Endothelial cell of umbilical vein (primary cell): Measurements from ENCODE around the gene NCK1. TPM values are rescaled to one million over a fixed set of nuclear protein-coding genes. Genes with fewer than 3 reads are reported as not detected.

Source experiments
- BruUV-seq: library from RNA; stranded (reverse); fragments of 400-500 nt; replicated peaks from 2 replicates; lab custom pipeline; 2021; lab: Mats Ljungman, UMichigan
- CTCF ChIA-PET: fragments of 300-600, 350-600 bp; sonication (Branson Sonifier 250); formaldehyde crosslinking; loops from one replicate; lab custom pipeline; 2021; ENCODE audit warnings: antibody characterized with exemption, inconsistent platforms; lab: Charles Lee
- POLR2A ChIA-PET: fragments of 300-600, 350-600 bp; sonication (Branson Sonifier 250); formaldehyde crosslinking; loops from one replicate; lab custom pipeline; 2021; ENCODE audit warnings: antibody characterized with exemption, inconsistent platforms; lab: Charles Lee
- DNase-seq: peaks from one replicate; pipeline ENCODE4 v3.0.0-alpha.2; 2011; ENCODE audit warnings: low read depth, low spot score
- FAIRE-seq: peaks from 2 replicates; lab custom pipeline; 2011; peaks lifted over from hg19 to GRCh38; lab: Jason Lieb, UNC
- H2AFZ ChIP-seq: 2 replicates; pipeline ENCODE4 v1.6.0; 2012; ENCODE audit warnings: low read depth, low read length, control low read depth, inconsistent platforms
- H3K27ac ChIP-seq: 2 replicates; pipeline ENCODE4 v1.5.1; 2011; ENCODE audit warnings: low read depth, mild to moderate bottlenecking, control low read depth, low read length, moderate library complexity; ENCODE audit not compliant: insufficient read depth
- H3K27me3 ChIP-seq, 2 experiments: 2 replicates each; pipeline versions ENCODE4 v1.6.0 to v1.6.1; 2011; ENCODE audit warnings: low read length in 2 of 2, mixed read lengths in 1 of 2; ENCODE audit not compliant: control insufficient read depth in 2 of 2, insufficient read depth in 2 of 2
- H3K36me3 ChIP-seq, 2 experiments: 2 replicates in 1 of 2; 3 replicates in 1 of 2; pipeline ENCODE4 v1.5.1; 2011; ENCODE audit warnings: low read length in 2 of 2, mild to moderate bottlenecking in 1 of 2, moderate library complexity in 1 of 2; ENCODE audit not compliant: control insufficient read depth in 2 of 2, insufficient read depth in 2 of 2; ENCODE audit errors: extremely low read depth in 1 of 2
- H3K4me1 ChIP-seq: 3 replicates; pipeline ENCODE4 v1.5.1; 2011; ENCODE audit warnings: mild to moderate bottlenecking, low read length; ENCODE audit not compliant: control insufficient read depth, insufficient read depth; ENCODE audit errors: extremely low read depth
- H3K4me2 ChIP-seq: 2 replicates; pipeline ENCODE4 v1.6.1; 2011; ENCODE audit warnings: low read length, control low read depth, mixed read lengths; ENCODE audit not compliant: insufficient read depth
- H3K4me3 ChIP-seq, 3 experiments: fragments of 200-600 bp in 1 of 3; sonication (generic), shearing (Covaris generic) in 1 of 3; replicated peaks in 1 of 3; 2 replicates each; pipeline ENCODE4 v1.5.1; 2011 to 2016; ENCODE audit warnings: control low read depth in 3 of 3, low read length in 3 of 3, mild to moderate bottlenecking in 2 of 3, inconsistent platforms in 1 of 3, low read depth in 1 of 3, moderate library complexity in 1 of 3; ENCODE audit not compliant: insufficient read depth in 1 of 3
- H3K79me2 ChIP-seq: 2 replicates; pipeline ENCODE4 v1.6.0; 2012; ENCODE audit warnings: low read length, inconsistent platforms; ENCODE audit not compliant: control insufficient read depth, insufficient read depth
- H3K9ac ChIP-seq: replicated peaks from 2 replicates; pipeline ENCODE3; 2011; ENCODE audit warnings: low read length, control low read depth; ENCODE audit not compliant: insufficient read depth; ENCODE audit errors: extremely low read depth
- H3K9me1 ChIP-seq: replicated peaks from 3 replicates; pipeline ENCODE4 v1.6.0; 2011; ENCODE audit warnings: mild to moderate bottlenecking, low read length; ENCODE audit not compliant: control insufficient read depth, insufficient read depth; ENCODE audit errors: extremely low read depth
- H3K9me3 ChIP-seq: replicated peaks from 2 replicates; pipeline ENCODE4 v1.5.1; 2012; ENCODE audit warnings: low read length, inconsistent platforms; ENCODE audit not compliant: control insufficient read depth, insufficient read depth
- H4K20me1 ChIP-seq: replicated peaks from 2 replicates; pipeline ENCODE3; 2011; ENCODE audit warnings: mild to moderate bottlenecking, low read length; ENCODE audit not compliant: control insufficient read depth, insufficient read depth; ENCODE audit errors: extremely low read depth
- FOS ChIP-seq: IDR thresholded peaks from 2 replicates; pipeline ENCODE4 v1.6.1; 2011; ENCODE audit warnings: mild to moderate bottlenecking, low read length, moderate library complexity, borderline replicate concordance; ENCODE audit not compliant: insufficient read depth
- JUN ChIP-seq: IDR thresholded peaks from 2 replicates; pipeline ENCODE4 v1.6.1; 2011; ENCODE audit warnings: borderline replicate concordance, low read depth; ENCODE audit not compliant: insufficient read length, insufficient read depth
- MYC ChIP-seq: IDR thresholded peaks from one replicate; pipeline ENCODE4 v1.6.1; 2011; ENCODE audit warnings: mild to moderate bottlenecking, low read depth, low read length
- POLR2A ChIP-seq: IDR thresholded peaks from 2 replicates; pipeline ENCODE4 v1.6.1; 2012; ENCODE audit warnings: low read depth, mild to moderate bottlenecking, control low read depth, low read length
- POLR2AphosphoS5 ChIP-seq: IDR thresholded peaks from 2 replicates; pipeline ENCODE4 v1.6.1; 2012; ENCODE audit warnings: low read depth, mild to moderate bottlenecking, control low read depth, low read length, moderate library complexity; ENCODE audit not compliant: insufficient read depth
- dilution Hi-C: fragments of 300-500 bp; cut with MboI; formaldehyde crosslinking; loops from one replicate; pipeline ENCODE4 v1.15.0; 2019; ENCODE audit warnings: low sequenced_read_pairs; ENCODE audit not compliant: extremely low pct_ligation_motif_present
- intact Hi-C: fragments of 100-400 bp; cut with micrococcal nuclease; formaldehyde crosslinking; loops from one replicate; pipeline ENCODE4 v1.10.0; 2022
- polyA plus RNA-seq, 4 experiments: library from polyadenylated mRNA; depleted of rRNA in 3 of 4; stranded (reverse) in 3 of 4; unstranded in 1 of 4; fragments of >200 nt; gene quantifications; 2 replicates each; pipeline versions ENCODE4 v1.2.1 to v1.2.3, GENCODE V29; 2011 to 2012; ENCODE audit warnings: missing spikeins in 1 of 4
- total RNA-seq: library from RNA; stranded (reverse); gene quantifications from 2 replicates; pipeline ENCODE4 v1.2.3, GENCODE V29; 2021
- TF ChIP-seq, protein P1 (sequence below), 2 donors: IDR thresholded peaks; 1 replicate in 1 of 2; 2 replicates in 1 of 2; pipeline ENCODE4 v1.5.1; 2011; ENCODE audit warnings: low read length in 2 of 2, mild to moderate bottlenecking in 2 of 2, moderate library complexity in 2 of 2, control low read depth in 1 of 2, inconsistent platforms in 1 of 2, low read depth in 1 of 2; ENCODE audit not compliant: insufficient read depth in 1 of 2; ENCODE audit errors: extremely low read depth in 1 of 2

Gene NCK1
- total and polyA plus RNA-seq, 2 donors (not counting 3 experiments of a cell fraction or from before 2014, with no cell fraction given), result 19.3 to 52.2 TPM

DNA sequence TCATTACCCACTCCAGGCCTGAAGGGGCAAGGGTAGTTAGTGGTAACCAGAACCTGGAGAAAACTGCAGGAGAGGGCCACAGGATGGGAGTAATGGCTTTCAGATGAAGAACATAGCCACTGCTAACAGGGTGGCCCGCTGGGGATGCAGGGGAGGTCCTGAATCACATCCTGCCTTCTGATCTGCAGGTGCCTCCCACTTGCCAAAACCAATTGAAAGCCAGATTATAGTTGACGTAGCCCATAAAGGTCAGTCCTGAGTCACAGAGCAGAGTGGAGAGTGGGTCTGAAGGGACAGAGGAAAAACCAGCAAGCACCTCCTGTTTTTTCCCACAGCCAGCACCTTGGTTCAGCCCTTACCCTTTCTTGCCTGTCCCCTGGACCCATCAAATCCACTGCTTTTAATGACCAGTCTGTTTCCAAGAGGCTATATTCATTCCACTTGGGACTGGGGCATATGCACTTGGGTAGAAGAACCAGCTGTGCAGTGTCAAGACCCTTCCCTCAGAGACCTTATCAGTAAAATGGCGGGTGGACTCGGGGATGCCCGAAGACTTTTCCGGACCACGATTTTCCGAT lies 43.7 kb upstream of the NCK1 start:
- Histone ChIP-seq H3K27me3 (no peaks in the 10 kb centered on the region), H2AFZ (peak overlapping the region; percentile 59), H3K27ac (peak overlapping the region; percentile 97), H3K9me3 (no peaks in the 10 kb centered on the region), H3K4me1 (peaks cover 16% of the 10 kb centered on the region), H3K79me2 (peaks cover 36% of the 10 kb centered on the region), H3K9ac (peak overlapping the region; percentile 90), H4K20me1 (no peaks in the 10 kb centered on the region), H3K36me3 (no peaks in the 10 kb centered on the region), H3K4me3 (peak overlapping the region; percentile 31 to 78 (median 77)), H3K9me1 (no peaks in the 10 kb centered on the region), H3K4me2 (peak overlapping the region; percentile 92)
- TSS peak; percentile 59 for BruUV-seq
- TF ChIP-seq MYC (no peak), POLR2AphosphoS5 (peak; percentile 58), JUN (peak; percentile 66), FOS (peak; percentile 66), POLR2A (peak; percentile 77)
- TF ChIP-seq, protein P1, sequence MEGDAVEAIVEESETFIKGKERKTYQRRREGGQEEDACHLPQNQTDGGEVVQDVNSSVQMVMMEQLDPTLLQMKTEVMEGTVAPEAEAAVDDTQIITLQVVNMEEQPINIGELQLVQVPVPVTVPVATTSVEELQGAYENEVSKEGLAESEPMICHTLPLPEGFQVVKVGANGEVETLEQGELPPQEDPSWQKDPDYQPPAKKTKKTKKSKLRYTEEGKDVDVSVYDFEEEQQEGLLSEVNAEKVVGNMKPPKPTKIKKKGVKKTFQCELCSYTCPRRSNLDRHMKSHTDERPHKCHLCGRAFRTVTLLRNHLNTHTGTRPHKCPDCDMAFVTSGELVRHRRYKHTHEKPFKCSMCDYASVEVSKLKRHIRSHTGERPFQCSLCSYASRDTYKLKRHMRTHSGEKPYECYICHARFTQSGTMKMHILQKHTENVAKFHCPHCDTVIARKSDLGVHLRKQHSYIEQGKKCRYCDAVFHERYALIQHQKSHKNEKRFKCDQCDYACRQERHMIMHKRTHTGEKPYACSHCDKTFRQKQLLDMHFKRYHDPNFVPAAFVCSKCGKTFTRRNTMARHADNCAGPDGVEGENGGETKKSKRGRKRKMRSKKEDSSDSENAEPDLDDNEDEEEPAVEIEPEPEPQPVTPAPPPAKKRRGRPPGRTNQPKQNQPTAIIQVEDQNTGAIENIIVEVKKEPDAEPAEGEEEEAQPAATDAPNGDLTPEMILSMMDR (IDR thresholded peaks at IDR 0.05; ENCODE audit: extremely low read depth in 1 of 2, insufficient read depth in 1 of 2, low read depth in 1 of 2, low read length in 2 of 2), result peak; percentile 22 to 30
- DNase-seq (peak; percentile 93), FAIRE-seq (peak; percentile 95)
- dilution Hi-C loops (no loop called here), intact Hi-C loops (loop anchor here (1.0 to 5.0 kb wide), 10 partner anchors 31 to 741 kb away; partner anchors contain the start of genes NCK1 and STAG1)
- ChIA-PET CTCF (interaction anchor here (0.7 to 3.2 kb wide), 6 partner anchors 19 to 195 kb away, joined by 3 to 17 read pairs (median 6); partner anchors contain the start of genes NCK1 and STAG1), POLR2A (interaction anchor here (0.8 to 1.1 kb wide), 3 partner anchors 20 to 66 kb away, joined by 3 to 5 read pairs (median 3); partner anchors contain the start of genes NCK1 and STAG1)
